IPS DF 6.9 (cell line): ENCODE results near the gene PLXNA2.

ENCODE experiments used
- DNase-seq: peaks from one replicate; pipeline ENCODE4 v3.0.0-alpha.2; 2013; ENCODE audit warnings: low read depth, low spot score
- H3K27ac ChIP-seq: one replicate; pipeline ENCODE4 v1.5.1; 2013; ENCODE audit warnings: low read length, control low read depth
- H3K27me3 ChIP-seq: 2 replicates; pipeline ENCODE4 v1.6.1; 2013; ENCODE audit warnings: mild to moderate bottlenecking, low read length; ENCODE audit not compliant: control insufficient read depth, insufficient read depth
- H3K36me3 ChIP-seq: 2 replicates; pipeline ENCODE4 v1.6.1; 2013; ENCODE audit warnings: low read length; ENCODE audit not compliant: control insufficient read depth, insufficient read depth
- H3K4me1 ChIP-seq: 2 replicates; pipeline ENCODE4 v1.6.1; 2013; ENCODE audit warnings: low read length; ENCODE audit not compliant: control insufficient read depth, insufficient read depth
- H3K4me3 ChIP-seq: 2 replicates; pipeline ENCODE4 v1.5.1; 2013; ENCODE audit warnings: mild to moderate bottlenecking, low read length
- H3K9me3 ChIP-seq: 2 replicates; pipeline ENCODE4 v1.6.1; 2013; ENCODE audit warnings: low read length, inconsistent platforms; ENCODE audit not compliant: control insufficient read depth, insufficient read depth
- WGBS: extraction: QIAGEN DNeasy Blood & Tissue Kit; methylation state at CpG from one replicate; pipeline ENCODE4 v1.1.7; 2013; ENCODE audit warnings: mixed read lengths, missing lambda C conversion rate; ENCODE audit not compliant: insufficient read length, insufficient coverage; 5-methylcytosine and 5-hydroxymethylcytosine counted together

Gene PLXNA2

GRCh38 chr1:208251911-208252835, 8.0 kb upstream of the PLXNA2 start:
- Histone ChIP-seq H3K27ac (no peak overlapping the region), H3K9me3 (no peaks in the 10 kb centered on the region), H3K4me1 (no peaks in the 10 kb centered on the region), H3K27me3 (peaks cover 3% of the 10 kb centered on the region; the same call in 1 of the 2 replicates), H3K36me3 (no peaks in the 10 kb centered on the region), H3K4me3 (no peak overlapping the region)
- WGBS, result no CpG with 5 or more reads among the region's 22 CpGs
- no peak for DNase-seq

GRCh38 chr1:208251015-208251414, 6.8 kb upstream of the PLXNA2 start:
- H3K9me3 ChIP-seq, result no peaks in the 10 kb centered on the region
- no peaks in the 10 kb centered on the region; the same call in 1 of the 2 replicates for H3K27me3 ChIP-seq
- no peak for DNase-seq
- H3K36me3 ChIP-seq, result no peaks in the 10 kb centered on the region
- no peaks in the 10 kb centered on the region for H3K4me1 ChIP-seq
- H3K27ac ChIP-seq, result no peak overlapping the region
- no peak overlapping the region for H3K4me3 ChIP-seq
- no CpG with 5 or more reads among the region's 5 CpGs for WGBS

DNA sequence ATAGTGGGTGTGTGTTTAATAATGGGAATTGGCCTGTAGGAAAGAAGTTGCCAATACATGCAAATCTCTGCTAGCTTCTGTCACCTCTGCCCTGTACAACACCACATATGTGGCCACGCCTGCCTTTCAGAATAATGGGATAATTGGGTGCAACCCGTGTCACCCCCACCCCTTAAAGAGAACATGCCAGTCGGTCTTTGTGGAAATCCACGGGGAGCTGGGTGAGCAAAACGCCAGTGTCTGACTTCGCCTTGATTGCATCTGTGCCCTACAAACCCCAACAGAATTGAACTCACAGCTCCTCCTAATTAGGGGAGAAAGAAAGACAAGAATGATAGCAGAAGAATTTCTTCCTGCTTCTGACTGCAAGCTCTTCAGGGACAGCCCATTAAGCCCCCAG, 6.4 kb upstream of the PLXNA2 start:
- H3K27ac ChIP-seq, result no peak overlapping the region
- no peak overlapping the region for H3K4me3 ChIP-seq
- H3K36me3 ChIP-seq, result no peaks in the 10 kb centered on the region
- no CpG with 5 or more reads among the region's 6 CpGs for WGBS
- H3K9me3 ChIP-seq, result no peaks in the 10 kb centered on the region
- no peaks in the 10 kb centered on the region for H3K27me3 ChIP-seq
- no peaks in the 10 kb centered on the region for H3K4me1 ChIP-seq
- DNase-seq, result no peak

GRCh38 chr1:208248991-208249696, 5.0 kb upstream of the PLXNA2 start:
- DNase-seq, result no peak
- H3K27me3 ChIP-seq, result peaks cover 3% of the 10 kb centered on the region; the same call in 1 of the 2 replicates
- no peaks in the 10 kb centered on the region for H3K9me3 ChIP-seq

DNA sequence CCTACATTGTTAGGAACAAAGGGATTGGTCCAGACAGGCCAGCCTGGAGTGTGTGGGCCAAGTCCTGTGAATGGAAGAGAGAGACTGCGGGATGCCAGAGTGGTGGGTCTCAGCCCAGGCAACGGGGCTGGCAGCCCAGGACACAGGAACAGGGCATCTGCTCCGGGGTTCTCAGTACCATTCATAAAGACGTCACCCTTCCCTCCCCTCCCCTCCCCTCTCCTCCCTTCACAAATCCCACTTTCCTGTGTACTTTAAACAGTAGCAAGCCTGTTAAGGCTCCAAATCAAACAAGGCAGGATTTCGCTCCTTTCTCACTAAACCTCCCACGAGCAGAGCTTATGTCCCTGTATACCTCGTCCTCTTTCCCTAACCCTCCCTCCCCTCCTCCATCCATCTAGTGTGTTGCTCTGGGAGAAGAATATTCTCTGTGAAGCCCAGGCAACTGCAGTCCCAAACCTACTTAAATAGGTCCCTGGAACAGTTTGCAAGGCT, 4.2 kb upstream of the PLXNA2 start:
- Histone ChIP-seq H3K27me3 (peaks cover 5% of the 10 kb centered on the region; the same call in 1 of the 2 replicates), H3K4me3 (no peak overlapping the region), H3K9me3 (no peaks in the 10 kb centered on the region), H3K36me3 (no peaks in the 10 kb centered on the region), H3K27ac (no peak overlapping the region), H3K4me1 (peaks cover 2% of the 10 kb centered on the region; the same call in 1 of the 2 replicates)
- WGBS, result no CpG with 5 or more reads among the region's 7 CpGs
- no peak for DNase-seq

More at GRCh38 chr1:208248991-208249696, 5.0 kb upstream of the PLXNA2 start:
- H3K4me3 ChIP-seq, result no peak overlapping the region
- no peaks in the 10 kb centered on the region for H3K36me3 ChIP-seq
- H3K27ac ChIP-seq, result no peak overlapping the region
- no CpG with 5 or more reads among the region's 5 CpGs for WGBS
- H3K4me1 ChIP-seq, result peaks cover 2% of the 10 kb centered on the region; the same call in 1 of the 2 replicates

- Histone ChIP-seq H3K36me3 (no peaks in the 10 kb centered on the region), H3K9me3 (no peaks in the 10 kb centered on the region), H3K4me1 (peaks cover 2% of the 10 kb centered on the region; the same call in 1 of the 2 replicates), H3K4me3 (no peak overlapping the region), H3K27me3 (peaks cover 9% of the 10 kb centered on the region; the same call in 1 of the 2 replicates), H3K27ac (no peak overlapping the region)
- WGBS, result no CpG with 5 or more reads among the region's 5 CpGs
- no peak for DNase-seq
Measured at GRCh38 chr1:208247696-208248095, 3.5 kb upstream of the PLXNA2 start.

GRCh38 chr1:208245185-208245705, 1.1 kb upstream of the PLXNA2 start:
- peaks cover 2% of the 10 kb centered on the region; the same call in 1 of the 2 replicates for H3K4me1 ChIP-seq
- H3K27me3 ChIP-seq, result peaks cover 22% of the 10 kb centered on the region
- H3K36me3 ChIP-seq, result no peaks in the 10 kb centered on the region
- H3K9me3 ChIP-seq, result no peaks in the 10 kb centered on the region
- no peak overlapping the region for H3K4me3 ChIP-seq
- DNase-seq, result peak; percentile 77
- no peak overlapping the region for H3K27ac ChIP-seq
- WGBS, result no CpG with 5 or more reads among the region's 22 CpGs

- no peaks in the 10 kb centered on the region for H3K9me3 ChIP-seq
- H3K4me1 ChIP-seq, result peaks cover 2% of the 10 kb centered on the region; the same call in 1 of the 2 replicates
- no peaks in the 10 kb centered on the region for H3K36me3 ChIP-seq
- DNase-seq, result no peak
- no peak overlapping the region for H3K27ac ChIP-seq
- peaks cover 22% of the 10 kb centered on the region for H3K27me3 ChIP-seq
- WGBS, result no CpG with 5 or more reads among the region's 54 CpGs
- H3K4me3 ChIP-seq, result peak overlapping the region; percentile 42; the same call in 1 of the 2 replicates
Measured at GRCh38 chr1:208243527-208243966, 637 bp downstream of the PLXNA2 start.

GRCh38 chr1:208242941-208243526, 1.1 kb downstream of the PLXNA2 start:
- no CpG with 5 or more reads among the region's 54 CpGs for WGBS
- Histone ChIP-seq H3K4me3 (peak overlapping the region; percentile 42; the same call in 1 of the 2 replicates), H3K36me3 (no peaks in the 10 kb centered on the region), H3K27ac (no peak overlapping the region), H3K9me3 (no peaks in the 10 kb centered on the region), H3K27me3 (peaks cover 22% of the 10 kb centered on the region), H3K4me1 (peaks cover 2% of the 10 kb centered on the region; the same call in 1 of the 2 replicates)
- no peak for DNase-seq
